ENCODE results near the gene ANKRD10.
"Not testable (repeated sequence)": the region's sequence is repeated elsewhere in the genome, so short reads cannot be mapped to it uniquely, and the experiment has no call there.

ANKRD10 gene

GRCh38 chr13:110915057-110915873 is at the start of gene ANKRD10:
ANKRD10 (minus strand) TSS chr13:110915069; CDS start chr13:110914934, 135 bp downstream.
- H3K79me2 ChIP-seq (ENCODE audit: control insufficient read depth, insufficient read depth, low read length, unreplicated experiment), result peaks cover 40% of the 10 kb centered on the region
- H3K4me1 ChIP-seq (ENCODE audit: control insufficient read depth, insufficient read depth, low read length, unreplicated experiment), result peaks cover 18% of the 10 kb centered on the region
- peak within 1 kb of the TSS; percentile 89 for H3K27ac ChIP-seq (ENCODE audit: low read depth, low read length)
- no peaks in the 10 kb centered on the region for H3K36me3 ChIP-seq (ENCODE audit: insufficient read depth, low read length)
- peak within 1 kb of the TSS; percentile 51 for H2AFZ ChIP-seq (ENCODE audit: low read length, unreplicated experiment)
- peak within 1 kb of the TSS; percentile 97 for H3K4me3 ChIP-seq (ENCODE audit: low read depth, low read length)
- H3K27me3 ChIP-seq (ENCODE audit: insufficient read depth, low read length), result no peaks in the 10 kb centered on the region

DNA sequence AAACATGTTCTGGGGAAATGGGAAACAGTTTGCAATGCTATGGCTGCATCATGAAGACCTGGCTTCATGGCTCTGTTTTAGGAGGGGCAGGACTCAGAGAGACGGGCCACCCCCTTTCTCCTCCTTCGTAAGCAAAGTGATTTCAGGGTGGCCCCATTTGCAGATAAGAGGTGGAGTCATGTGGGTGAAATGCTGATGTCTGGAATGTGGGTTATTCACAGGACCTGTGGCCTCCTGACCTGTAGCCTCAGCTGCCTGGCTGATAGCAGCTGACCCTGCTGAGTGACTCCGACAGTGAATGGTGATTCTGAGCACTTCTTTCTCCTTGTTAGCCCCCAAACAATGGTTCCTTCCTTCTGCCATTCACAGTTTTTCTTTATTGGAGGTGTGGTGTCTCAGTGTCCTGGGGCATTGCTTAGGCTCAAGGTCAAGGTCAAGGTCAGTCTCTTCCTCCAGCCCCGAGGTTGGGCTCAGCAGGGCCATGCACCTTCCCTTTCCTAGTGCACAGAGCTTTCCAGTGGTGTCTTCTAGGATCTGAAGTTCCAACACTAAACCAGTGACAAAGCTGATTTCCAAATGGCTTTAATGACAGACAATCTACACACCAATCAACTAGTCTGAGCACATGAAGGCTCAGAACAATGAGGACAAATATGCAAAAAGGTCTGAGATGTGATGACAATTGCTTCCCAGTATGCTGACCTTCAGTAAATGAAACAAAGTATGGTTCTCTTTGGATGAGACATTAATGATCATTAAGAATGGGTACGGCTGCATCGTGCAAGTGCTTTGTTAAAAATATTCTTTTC is 49.6 kb upstream of the ANKRD10 start:
- H3K4me1 ChIP-seq (ENCODE audit: control insufficient read depth, insufficient read depth, low read length, unreplicated experiment), result peaks cover 3% of the 10 kb centered on the region
- peak overlapping the region; percentile 21; the same call in 1 of the 2 replicates for H3K27ac ChIP-seq (ENCODE audit: low read depth, low read length)
- H3K36me3 ChIP-seq (ENCODE audit: insufficient read depth, low read length), result no peaks in the 10 kb centered on the region
- no peaks in the 10 kb centered on the region for H3K79me2 ChIP-seq (ENCODE audit: control insufficient read depth, insufficient read depth, low read length, unreplicated experiment)
- no peak overlapping the region for H3K4me3 ChIP-seq (ENCODE audit: low read depth, low read length)
- peaks cover under 1% of the 10 kb centered on the region; the same call in 1 of the 2 replicates for H3K27me3 ChIP-seq (ENCODE audit: insufficient read depth, low read length)
- H2AFZ ChIP-seq (ENCODE audit: low read length, unreplicated experiment), result no peak overlapping the region

GRCh38 chr13:110963554-110963970 is 48.7 kb upstream of the ANKRD10 start:
- no peak overlapping the region for H3K27ac ChIP-seq (ENCODE audit: low read depth, low read length)
- no peaks in the 10 kb centered on the region for H3K27me3 ChIP-seq (ENCODE audit: insufficient read depth, low read length)
- H2AFZ ChIP-seq (ENCODE audit: low read length, unreplicated experiment), result no peak overlapping the region

GRCh38 chr13:110961959-110962358 is 47.1 kb upstream of the ANKRD10 start:
- H3K27me3 ChIP-seq (ENCODE audit: insufficient read depth, low read length), result no peaks in the 10 kb centered on the region
- peaks cover 3% of the 10 kb centered on the region for H3K4me1 ChIP-seq (ENCODE audit: control insufficient read depth, insufficient read depth, low read length, unreplicated experiment)
- no peak overlapping the region for H3K4me3 ChIP-seq (ENCODE audit: low read depth, low read length)
- H2AFZ ChIP-seq (ENCODE audit: low read length, unreplicated experiment), result no peak overlapping the region
- no peak overlapping the region for H3K27ac ChIP-seq (ENCODE audit: low read depth, low read length)
- H3K36me3 ChIP-seq (ENCODE audit: insufficient read depth, low read length), result no peaks in the 10 kb centered on the region
- H3K79me2 ChIP-seq (ENCODE audit: control insufficient read depth, insufficient read depth, low read length, unreplicated experiment), result no peaks in the 10 kb centered on the region

More at GRCh38 chr13:110963554-110963970, 48.7 kb upstream of the ANKRD10 start:
- H3K36me3 ChIP-seq (ENCODE audit: insufficient read depth, low read length), result no peaks in the 10 kb centered on the region
- no peak overlapping the region for H3K4me3 ChIP-seq (ENCODE audit: low read depth, low read length)
- H3K79me2 ChIP-seq (ENCODE audit: control insufficient read depth, insufficient read depth, low read length, unreplicated experiment), result no peaks in the 10 kb centered on the region
- H3K4me1 ChIP-seq (ENCODE audit: control insufficient read depth, insufficient read depth, low read length, unreplicated experiment), result peaks cover 3% of the 10 kb centered on the region

- Histone ChIP-seq H3K36me3 (ENCODE audit: insufficient read depth, low read length) (no peaks in the 10 kb centered on the region), H3K27me3 (ENCODE audit: insufficient read depth, low read length) (no peaks in the 10 kb centered on the region), H3K27ac (ENCODE audit: low read depth, low read length) (no peak overlapping the region), H3K79me2 (ENCODE audit: control insufficient read depth, insufficient read depth, low read length, unreplicated experiment) (no peaks in the 10 kb centered on the region), H2AFZ (ENCODE audit: low read length, unreplicated experiment) (no peak overlapping the region), H3K4me3 (ENCODE audit: low read depth, low read length) (no peak overlapping the region), H3K4me1 (ENCODE audit: control insufficient read depth, insufficient read depth, low read length, unreplicated experiment) (peaks cover 5% of the 10 kb centered on the region)
Measured at GRCh38 chr13:110960204-110960603, 45.3 kb upstream of the ANKRD10 start.

GRCh38 chr13:110957931-110958330 is 43.1 kb upstream of the ANKRD10 start:
- Histone ChIP-seq H3K27ac (ENCODE audit: low read depth, low read length) (no peak overlapping the region), H3K4me3 (ENCODE audit: low read depth, low read length) (no peak overlapping the region), H3K27me3 (ENCODE audit: insufficient read depth, low read length) (no peaks in the 10 kb centered on the region), H3K79me2 (ENCODE audit: control insufficient read depth, insufficient read depth, low read length, unreplicated experiment) (no peaks in the 10 kb centered on the region), H2AFZ (ENCODE audit: low read length, unreplicated experiment) (no peak overlapping the region), H3K36me3 (ENCODE audit: insufficient read depth, low read length) (no peaks in the 10 kb centered on the region), H3K4me1 (ENCODE audit: control insufficient read depth, insufficient read depth, low read length, unreplicated experiment) (peaks cover 10% of the 10 kb centered on the region)

DNA sequence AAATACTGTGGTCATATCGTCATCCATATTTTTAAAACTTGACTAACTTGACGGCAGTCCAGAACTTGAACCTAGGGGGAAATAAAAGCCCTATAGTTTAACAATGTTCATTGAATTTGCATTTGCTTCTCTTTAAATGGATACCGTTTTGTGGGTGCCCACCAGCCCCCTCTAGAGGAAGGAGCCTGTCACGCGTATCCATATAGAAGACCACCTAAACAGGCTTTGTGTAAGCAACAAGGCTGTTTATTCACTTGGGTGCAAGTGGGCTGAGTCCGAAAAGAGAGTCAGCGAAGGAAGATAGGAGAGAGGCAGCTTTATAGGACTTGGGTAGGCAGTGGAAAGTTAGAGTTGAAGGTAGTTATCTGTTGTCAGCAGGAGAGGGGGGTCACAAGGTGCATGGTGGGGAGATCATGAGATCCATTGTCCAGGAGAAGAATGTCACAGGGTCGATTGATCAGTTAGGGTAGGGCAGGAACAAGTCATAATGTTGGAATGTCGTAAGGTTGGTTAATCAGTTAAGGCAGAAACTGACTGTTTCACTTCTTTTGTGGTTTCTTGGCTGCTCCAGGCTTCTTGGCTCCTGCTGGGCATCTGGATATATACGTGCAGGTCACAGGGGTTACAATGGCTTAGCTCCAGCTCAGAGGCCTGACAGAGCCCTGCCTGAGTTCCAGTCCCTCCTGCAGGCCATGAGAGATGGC is 42.5 kb upstream of the ANKRD10 start:
- Histone ChIP-seq H3K4me3 (ENCODE audit: low read depth, low read length) (no peak overlapping the region), H3K36me3 (ENCODE audit: insufficient read depth, low read length) (no peaks in the 10 kb centered on the region), H2AFZ (ENCODE audit: low read length, unreplicated experiment) (no peak overlapping the region), H3K79me2 (ENCODE audit: control insufficient read depth, insufficient read depth, low read length, unreplicated experiment) (no peaks in the 10 kb centered on the region), H3K27ac (ENCODE audit: low read depth, low read length) (no peak overlapping the region), H3K27me3 (ENCODE audit: insufficient read depth, low read length) (no peaks in the 10 kb centered on the region), H3K4me1 (ENCODE audit: control insufficient read depth, insufficient read depth, low read length, unreplicated experiment) (peaks cover 10% of the 10 kb centered on the region)

GRCh38 chr13:110956216-110956615 is 41.3 kb upstream of the ANKRD10 start:
- not testable (repeated sequence) for H3K36me3 ChIP-seq (ENCODE audit: insufficient read depth, low read length); H3K79me2 ChIP-seq (ENCODE audit: control insufficient read depth, insufficient read depth, low read length, unreplicated experiment); H3K27ac ChIP-seq (ENCODE audit: low read depth, low read length); H3K4me1 ChIP-seq (ENCODE audit: control insufficient read depth, insufficient read depth, low read length, unreplicated experiment); H2AFZ ChIP-seq (ENCODE audit: low read length, unreplicated experiment); H3K27me3 ChIP-seq (ENCODE audit: insufficient read depth, low read length); H3K4me3 ChIP-seq (ENCODE audit: low read depth, low read length)

DNA sequence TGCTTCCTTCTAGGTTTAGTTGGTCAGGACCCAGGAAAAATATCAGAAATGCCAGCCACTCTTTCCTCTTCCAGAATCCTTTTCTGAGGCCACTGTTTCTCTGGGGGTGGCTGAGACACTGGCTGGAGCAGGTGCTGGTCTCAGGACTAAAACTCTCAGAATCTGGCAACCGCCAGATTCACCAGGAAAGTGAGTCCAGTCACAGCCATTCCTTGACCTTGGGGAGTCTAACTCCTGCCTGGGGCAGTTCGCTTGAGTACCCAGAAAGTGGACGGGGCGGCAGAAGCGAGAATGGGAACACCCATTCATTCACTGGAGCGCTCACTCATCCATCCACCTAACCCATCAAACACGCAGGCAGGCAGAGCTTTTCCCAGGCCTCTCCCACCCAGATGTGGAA is 40.7 kb upstream of the ANKRD10 start:
- peak overlapping the region; percentile 77 for H3K27ac ChIP-seq (ENCODE audit: low read depth, low read length)
- H3K4me3 ChIP-seq (ENCODE audit: low read depth, low read length); H3K27me3 ChIP-seq (ENCODE audit: insufficient read depth, low read length); H3K36me3 ChIP-seq (ENCODE audit: insufficient read depth, low read length); H3K79me2 ChIP-seq (ENCODE audit: control insufficient read depth, insufficient read depth, low read length, unreplicated experiment); H2AFZ ChIP-seq (ENCODE audit: low read length, unreplicated experiment); H3K4me1 ChIP-seq (ENCODE audit: control insufficient read depth, insufficient read depth, low read length, unreplicated experiment): not testable (repeated sequence)

DNA sequence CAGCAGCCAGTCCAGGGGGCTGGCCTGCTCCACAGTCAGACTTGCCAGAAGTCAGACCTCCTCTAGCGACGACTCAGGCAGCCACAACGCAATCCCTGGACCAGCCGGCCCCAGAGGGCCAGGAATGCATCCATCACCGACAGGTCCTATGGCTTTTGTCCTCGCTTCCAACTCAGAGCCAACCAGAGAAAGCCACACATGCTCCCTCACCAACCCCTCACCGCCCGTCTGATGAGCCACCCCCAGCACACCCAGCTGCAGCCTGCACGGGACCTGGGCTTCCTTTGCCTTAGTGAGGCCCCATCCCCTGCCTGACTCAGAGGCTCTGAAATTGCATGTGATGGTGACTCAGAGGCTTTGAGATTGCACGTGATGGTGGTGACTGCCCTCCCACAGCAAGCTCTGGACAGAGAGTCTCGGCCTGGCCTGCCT is 40.2 kb upstream of the ANKRD10 start:
- H3K79me2 ChIP-seq (ENCODE audit: control insufficient read depth, insufficient read depth, low read length, unreplicated experiment); H3K27me3 ChIP-seq (ENCODE audit: insufficient read depth, low read length); H3K36me3 ChIP-seq (ENCODE audit: insufficient read depth, low read length); H3K4me3 ChIP-seq (ENCODE audit: low read depth, low read length); H3K4me1 ChIP-seq (ENCODE audit: control insufficient read depth, insufficient read depth, low read length, unreplicated experiment): not testable (repeated sequence)
- H2AFZ ChIP-seq (ENCODE audit: low read length, unreplicated experiment), result peak overlapping the region; percentile 31
- H3K27ac ChIP-seq (ENCODE audit: low read depth, low read length), result peak overlapping the region; percentile 77
